WERI-Rb-1 (cell line): ENCODE results near the gene CUL4A.

Experiments used
- DNase-seq: peaks from one replicate; pipeline ENCODE4 v3.0.0-alpha.2; 2020
- H3K27ac ChIP-seq: fragments of 250-450 bp; sonication (Bioruptor Pico); 2 replicates; pipeline ENCODE4 v1.5.1; 2020; ENCODE audit warnings: mild to moderate bottlenecking, moderate library complexity
- H3K27me3 ChIP-seq: fragments of 250-450 bp; sonication (Bioruptor Pico); 2 replicates; pipeline ENCODE4 v1.5.1; 2021; ENCODE audit warnings: mild to moderate bottlenecking, low read depth, moderate library complexity; ENCODE audit not compliant: insufficient read depth, severe bottlenecking
- H3K36me3 ChIP-seq: fragments of 250-450 bp; sonication (Bioruptor Pico); 2 replicates; pipeline ENCODE4 v1.5.1; 2020; ENCODE audit warnings: mild to moderate bottlenecking, moderate library complexity
- H3K4me3 ChIP-seq: 2 replicates; pipeline ENCODE4 v1.5.1; 2011; ENCODE audit warnings: low read depth, mild to moderate bottlenecking, control low read depth, low read length
- H3K9me3 ChIP-seq: fragments of 250-450 bp; sonication (Bioruptor Pico); 2 replicates; pipeline ENCODE4 v1.5.1; 2021; ENCODE audit warnings: mild to moderate bottlenecking, moderate library complexity; ENCODE audit not compliant: severe bottlenecking
- CTCF ChIP-seq: IDR thresholded peaks from 2 replicates; pipeline ENCODE4 v1.5.1; 2011; ENCODE audit warnings: low read depth, mild to moderate bottlenecking, control low read depth, inconsistent platforms, low read length

The CUL4A gene

GRCh38 chr13:113190181-113190580 is 19.2 kb upstream of the CUL4A start:
- no peak for DNase-seq
- peaks cover 94% of the 10 kb centered on the region for H3K36me3 ChIP-seq

GRCh38 chr13:113192279-113192678 is 17.1 kb upstream of the CUL4A start:
- H3K9me3 ChIP-seq: no peaks in the 10 kb centered on the region
- H3K27ac ChIP-seq: no peak overlapping the region
- peaks cover 98% of the 10 kb centered on the region for H3K36me3 ChIP-seq
- DNase-seq: no peak
- H3K4me3 ChIP-seq: no peak overlapping the region
- no peak for TF ChIP-seq CTCF
- no peaks in the 10 kb centered on the region for H3K27me3 ChIP-seq

More at GRCh38 chr13:113190181-113190580, 19.2 kb upstream of the CUL4A start:
- no peak for TF ChIP-seq CTCF
- no peaks in the 10 kb centered on the region for H3K27me3 ChIP-seq
- H3K27ac ChIP-seq: no peak overlapping the region
- no peaks in the 10 kb centered on the region for H3K9me3 ChIP-seq
- H3K4me3 ChIP-seq: no peak overlapping the region

GRCh38 chr13:113192902-113193301 is 16.5 kb upstream of the CUL4A start:
- peaks cover 98% of the 10 kb centered on the region for H3K36me3 ChIP-seq
- H3K9me3 ChIP-seq: no peaks in the 10 kb centered on the region
- no peak overlapping the region for H3K4me3 ChIP-seq
- H3K27ac ChIP-seq: no peak overlapping the region
- no peaks in the 10 kb centered on the region for H3K27me3 ChIP-seq
- TF ChIP-seq CTCF: no peak
- DNase-seq: no peak

GRCh38 chr13:113195360-113195759 is 14.1 kb upstream of the CUL4A start:
- no peak for DNase-seq
- Histone ChIP-seq H3K36me3 (peaks cover 100% of the 10 kb centered on the region), H3K27ac (no peak overlapping the region), H3K27me3 (no peaks in the 10 kb centered on the region), H3K9me3 (no peaks in the 10 kb centered on the region), H3K4me3 (no peak overlapping the region)
- TF ChIP-seq CTCF: no peak

GRCh38 chr13:113196970-113197737 is 12.3 kb upstream of the CUL4A start:
- no peak for DNase-seq
- Histone ChIP-seq H3K9me3 (no peaks in the 10 kb centered on the region), H3K4me3 (no peak overlapping the region), H3K27me3 (no peaks in the 10 kb centered on the region), H3K27ac (no peak overlapping the region), H3K36me3 (peaks cover 95% of the 10 kb centered on the region)
- TF ChIP-seq CTCF: no peak

- DNase-seq: no peak
- no peak for TF ChIP-seq CTCF
- Histone ChIP-seq H3K4me3 (no peak overlapping the region), H3K36me3 (peaks cover 89% of the 10 kb centered on the region), H3K27ac (no peak overlapping the region), H3K9me3 (no peaks in the 10 kb centered on the region), H3K27me3 (no peaks in the 10 kb centered on the region)
These were observed 7.6 kb upstream of the CUL4A start for GRCh38 chr13:113201815-113202214.
